Trophoblast cell (in vitro differentiated cells and primary cell): ENCODE data around the gene MMP24OS.

ENCODE experiments used
- DNase-seq, 2 donors: peaks; one replicate each; pipeline ENCODE4 v3.0.0-alpha.2; 2016
- H2AFZ ChIP-seq: 2 replicates; pipeline ENCODE4 v1.6.1; 2013; ENCODE audit warnings: low read length, moderate library complexity, mild to moderate bottlenecking; ENCODE audit not compliant: insufficient read depth, poor library complexity
- H2AK5ac ChIP-seq: 2 replicates; pipeline ENCODE4 v1.6.1; 2013; ENCODE audit warnings: mild to moderate bottlenecking, low read length
- H2BK120ac ChIP-seq: 2 replicates; pipeline ENCODE4 v1.6.1; 2013; ENCODE audit warnings: low read length, mild to moderate bottlenecking, moderate library complexity; ENCODE audit not compliant: insufficient read depth, poor library complexity
- H2BK12ac ChIP-seq: 2 replicates; pipeline ENCODE4 v1.6.1; 2013; ENCODE audit warnings: mild to moderate bottlenecking, low read length, moderate library complexity
- H2BK5ac ChIP-seq: 2 replicates; pipeline ENCODE4 v1.6.1; 2013; ENCODE audit warnings: low read length, low read depth, moderate library complexity, mild to moderate bottlenecking; ENCODE audit not compliant: poor library complexity
- H3K14ac ChIP-seq: 2 replicates; pipeline ENCODE4 v1.6.1; 2013; ENCODE audit warnings: mild to moderate bottlenecking, low read length
- H3K18ac ChIP-seq: 2 replicates; pipeline ENCODE4 v1.6.1; 2013; ENCODE audit warnings: mild to moderate bottlenecking, low read length
- H3K23ac ChIP-seq: 2 replicates; pipeline ENCODE4 v1.6.1; 2013; ENCODE audit warnings: low read length
- H3K27ac ChIP-seq: 2 replicates; pipeline ENCODE4 v1.5.1; 2013; ENCODE audit warnings: low read depth, mild to moderate bottlenecking, inconsistent platforms, low read length, moderate library complexity
- H3K27me3 ChIP-seq: 2 replicates; pipeline ENCODE4 v1.6.1; 2013; ENCODE audit warnings: inconsistent platforms, mild to moderate bottlenecking, low read length, moderate library complexity; ENCODE audit not compliant: insufficient read depth
- H3K36me3 ChIP-seq, 2 experiments: 1 replicate in 1 of 2; 2 replicates in 1 of 2; pipeline ENCODE4 v1.6.1; 2013; ENCODE audit warnings: low read length in 2 of 2, mild to moderate bottlenecking in 2 of 2, moderate library complexity in 1 of 2; ENCODE audit not compliant: insufficient read depth in 2 of 2, control insufficient read depth in 1 of 2
- H3K4ac ChIP-seq: 2 replicates; pipeline ENCODE4 v1.6.1; 2013; ENCODE audit warnings: low read depth, mild to moderate bottlenecking, low read length, moderate library complexity
- H3K4me1 ChIP-seq, 2 experiments: 1 replicate in 1 of 2; 2 replicates in 1 of 2; pipeline ENCODE4 v1.6.1; 2013; ENCODE audit warnings: low read length in 2 of 2, mild to moderate bottlenecking in 2 of 2, moderate library complexity in 1 of 2; ENCODE audit not compliant: insufficient read depth in 2 of 2, control insufficient read depth in 1 of 2
- H3K4me2 ChIP-seq: 2 replicates; pipeline ENCODE4 v1.6.1; 2013; ENCODE audit warnings: inconsistent platforms, mild to moderate bottlenecking, low read length, moderate library complexity
- H3K4me3 ChIP-seq: 2 replicates; pipeline ENCODE4 v1.5.1; 2013; ENCODE audit warnings: mild to moderate bottlenecking, low read depth, low read length, inconsistent platforms
- H3K79me1 ChIP-seq: one replicate; pipeline ENCODE4 v1.6.1; 2013; ENCODE audit warnings: low read length
- H3K79me2 ChIP-seq: 2 replicates; pipeline ENCODE4 v1.6.1; 2013; ENCODE audit warnings: low read length, mild to moderate bottlenecking; ENCODE audit not compliant: control insufficient read depth, insufficient read depth, poor library complexity
- H3K9ac ChIP-seq: 2 replicates; pipeline ENCODE4 v1.6.1; 2013; ENCODE audit warnings: mild to moderate bottlenecking, low read length
- H3K9me3 ChIP-seq: 2 replicates; pipeline ENCODE4 v1.6.1; 2013; ENCODE audit warnings: low read depth, mild to moderate bottlenecking, control low read depth, inconsistent platforms, low read length; ENCODE audit not compliant: insufficient read depth
- H4K12ac ChIP-seq: 2 replicates; pipeline ENCODE4 v1.6.1; 2013; ENCODE audit warnings: low read depth, mild to moderate bottlenecking, low read length, moderate library complexity
- H4K8ac ChIP-seq: 2 replicates; pipeline ENCODE4 v1.6.1; 2013; ENCODE audit warnings: low read depth, mild to moderate bottlenecking, low read length, moderate library complexity
- H4K91ac ChIP-seq: one replicate; pipeline ENCODE4 v1.6.1; 2013; ENCODE audit warnings: low read depth, mild to moderate bottlenecking, low read length, moderate library complexity
- WGBS: extraction: QIAGEN DNeasy Blood & Tissue Kit; methylation state at CpG from one replicate; pipeline ENCODE4 v1.1.7; 2013; ENCODE audit warnings: missing lambda C conversion rate; ENCODE audit not compliant: insufficient read length, insufficient coverage; ENCODE audit errors: extremely low coverage; 5-methylcytosine and 5-hydroxymethylcytosine counted together

MMP24OS gene

GRCh38 chr20:35325401-35325800, 47.5 kb upstream of the MMP24OS start:
- H3K4me1 ChIP-seq, result peaks cover 3% of the 10 kb centered on the region in 2 experiments
- no peak overlapping the region for H2BK120ac ChIP-seq

GRCh38 chr20:35320396-35321126, 42.6 kb upstream of the MMP24OS start:
- H2BK120ac ChIP-seq, result no peak overlapping the region
- H3K9me3 ChIP-seq, result no peaks in the 10 kb centered on the region
- H3K4me2 ChIP-seq, result no peak overlapping the region
- H2BK5ac ChIP-seq, result no peak overlapping the region
- H2AFZ ChIP-seq, result no peak overlapping the region
- H3K79me1 ChIP-seq, result no peaks in the 10 kb centered on the region
- H3K4me3 ChIP-seq, result no peak overlapping the region
- no peak for DNase-seq
- H2BK12ac ChIP-seq, result no peak overlapping the region
- no peak overlapping the region for H2AK5ac ChIP-seq
- no peak overlapping the region for H4K8ac ChIP-seq
- H4K12ac ChIP-seq, result no peak overlapping the region
- no peak overlapping the region for H3K4ac ChIP-seq
- no peaks in the 10 kb centered on the region for H3K36me3 ChIP-seq
- H4K91ac ChIP-seq, result no peak overlapping the region
- no peak overlapping the region for H3K9ac ChIP-seq
- no peaks in the 10 kb centered on the region for H3K27me3 ChIP-seq
- H3K79me2 ChIP-seq, result no peaks in the 10 kb centered on the region
- WGBS, result no CpG with 5 or more reads among the region's 3 CpGs
- H3K18ac ChIP-seq, result no peak overlapping the region
- H3K4me1 ChIP-seq, result peaks cover 3 to 8% of the 10 kb centered on the region in 2 experiments
- no peak overlapping the region for H3K23ac ChIP-seq
- no peak overlapping the region for H3K14ac ChIP-seq
- H3K27ac ChIP-seq, result no peak overlapping the region

More at GRCh38 chr20:35325401-35325800, 47.5 kb upstream of the MMP24OS start:
- Histone ChIP-seq H3K27me3 (no peaks in the 10 kb centered on the region), H2AFZ (no peak overlapping the region), H3K9ac (no peak overlapping the region), H3K9me3 (no peaks in the 10 kb centered on the region), H2BK12ac (no peak overlapping the region), H4K12ac (no peak overlapping the region), H3K79me2 (no peaks in the 10 kb centered on the region), H2AK5ac (no peak overlapping the region), H3K14ac (no peak overlapping the region), H3K18ac (no peak overlapping the region), H3K27ac (no peak overlapping the region), H3K23ac (no peak overlapping the region), H2BK5ac (no peak overlapping the region), H3K79me1 (no peaks in the 10 kb centered on the region), H3K4me2 (no peak overlapping the region), H3K36me3 (no peaks in the 10 kb centered on the region), H3K4me3 (no peak overlapping the region), H4K8ac (no peak overlapping the region), H4K91ac (no peak overlapping the region), H3K4ac (no peak overlapping the region)
- WGBS, result no CpG with 5 or more reads among the region's 6 CpGs
- DNase-seq, result no peak

GRCh38 chr20:35319871-35320197, 41.9 kb upstream of the MMP24OS start:
- no peak overlapping the region for H3K4me2 ChIP-seq
- H4K91ac ChIP-seq, result no peak overlapping the region
- H3K9me3 ChIP-seq, result no peaks in the 10 kb centered on the region
- H3K4ac ChIP-seq, result no peak overlapping the region
- H2BK120ac ChIP-seq, result no peak overlapping the region
- no peak overlapping the region for H3K4me3 ChIP-seq
- H3K27me3 ChIP-seq, result no peaks in the 10 kb centered on the region
- H3K14ac ChIP-seq, result no peak overlapping the region
- no peak overlapping the region for H4K8ac ChIP-seq
- no peak overlapping the region for H4K12ac ChIP-seq
- H2BK5ac ChIP-seq, result no peak overlapping the region
- H2BK12ac ChIP-seq, result no peak overlapping the region
- peaks cover 3 to 8% of the 10 kb centered on the region in 2 experiments for H3K4me1 ChIP-seq
- H3K79me1 ChIP-seq, result no peaks in the 10 kb centered on the region
- no peak overlapping the region for H2AK5ac ChIP-seq
- H3K9ac ChIP-seq, result no peak overlapping the region
- H3K79me2 ChIP-seq, result no peaks in the 10 kb centered on the region
- no peak overlapping the region for H3K27ac ChIP-seq
- H3K18ac ChIP-seq, result no peak overlapping the region
- DNase-seq, result no peak
- no peak overlapping the region for H2AFZ ChIP-seq
- H3K36me3 ChIP-seq, result no peaks in the 10 kb centered on the region
- no peak overlapping the region for H3K23ac ChIP-seq

GRCh38 chr20:35319192-35319870, 41.4 kb upstream of the MMP24OS start:
- WGBS, result no CpG with 5 or more reads among the region's 5 CpGs
- Histone ChIP-seq H2AK5ac (no peak overlapping the region), H3K27me3 (no peaks in the 10 kb centered on the region)

More at GRCh38 chr20:35319192-35319870, 41.4 kb upstream of the MMP24OS start:
- H3K4me3 ChIP-seq, result no peak overlapping the region
- no peak overlapping the region for H3K4me2 ChIP-seq
- H3K4ac ChIP-seq, result no peak overlapping the region
- no peak overlapping the region for H2BK120ac ChIP-seq
- H3K14ac ChIP-seq, result no peak overlapping the region
- no peak overlapping the region for H2BK5ac ChIP-seq
- no peak overlapping the region for H4K91ac ChIP-seq
- H3K9ac ChIP-seq, result no peak overlapping the region
- no peaks in the 10 kb centered on the region for H3K9me3 ChIP-seq
- H2BK12ac ChIP-seq, result no peak overlapping the region
- DNase-seq, result no peak
- no peaks in the 10 kb centered on the region for H3K79me2 ChIP-seq
- peaks cover 0 to under 1% of the 10 kb centered on the region in 2 experiments for H3K36me3 ChIP-seq
- H4K12ac ChIP-seq, result no peak overlapping the region
- H3K27ac ChIP-seq, result no peak overlapping the region
- H4K8ac ChIP-seq, result no peak overlapping the region
- H3K18ac ChIP-seq, result no peak overlapping the region
- no peak overlapping the region for H2AFZ ChIP-seq
- H3K23ac ChIP-seq, result no peak overlapping the region
- H3K79me1 ChIP-seq, result no peaks in the 10 kb centered on the region
- peaks cover 3 to 8% of the 10 kb centered on the region in 2 experiments for H3K4me1 ChIP-seq
